Vagina (tissue), 2 donors: ENCODE results near the gene NEK4. TPM values are rescaled to one million over a fixed set of nuclear protein-coding genes. Genes with fewer than 3 reads are reported as not detected.

Experiments used
- DNase-seq, 2 donors: peaks; one replicate each; pipeline ENCODE4 v3.0.0-alpha.2; 2017; ENCODE audit errors: extremely low spot score in 2 of 2
- H3K27ac ChIP-seq: fragments of 200-600 bp; sonication (generic); one replicate; pipeline ENCODE4 v1.5.1; 2019
- H3K27me3 ChIP-seq: fragments of 200-600 bp; sonication (generic); one replicate; pipeline ENCODE4 v1.5.1; 2019
- H3K36me3 ChIP-seq, 2 donors: fragments of 200-600 bp; sonication (generic); one replicate each; pipeline ENCODE4 v1.5.1; 2017 to 2019
- H3K4me1 ChIP-seq: fragments of 200-600 bp; sonication (generic); one replicate; pipeline ENCODE4 v1.5.1; 2019
- H3K4me3 ChIP-seq, 2 donors: fragments of 200-600 bp; sonication (generic); 1 replicate in 1 of 2; 2 replicates in 1 of 2; pipeline ENCODE4 v1.5.1; 2016 to 2019
- H3K9me3 ChIP-seq: fragments of 200-600 bp; sonication (generic); one replicate; pipeline ENCODE4 v1.5.1; 2019
- POLR2A ChIP-seq, 2 donors: fragments of 450-650 bp; IDR thresholded peaks; one replicate each; pipeline ENCODE4 v1.6.1; 2017; ENCODE audit warnings: antibody characterized with exemption in 2 of 2, mild to moderate bottlenecking in 2 of 2, moderate library complexity in 2 of 2
- POLR2AphosphoS5 ChIP-seq, 2 donors: sonication (generic); formaldehyde crosslinking; IDR thresholded peaks; one replicate each; pipeline ENCODE4 v1.9.0; 2017; ENCODE audit warnings: antibody characterized with exemption in 2 of 2, mild to moderate bottlenecking in 2 of 2, low read depth in 1 of 2; ENCODE audit not compliant: insufficient read depth in 1 of 2
- intact Hi-C: fragments of 100-400 bp; cut with DNase I; formaldehyde crosslinking; loops from one replicate; pipeline ENCODE4 v1.15.1; 2023
- total RNA-seq: library from RNA; depleted of rRNA; stranded (reverse); fragments of >200 nt; gene quantifications from one replicate; pipeline ENCODE4 v1.2.3, GENCODE V29; 2016
- TF ChIP-seq, protein P1 (sequence below), 3 experiments: fragments of 450-650 bp in 2 of 3; fragments of 200-600 bp in 1 of 3; sonication (generic) in 1 of 3; IDR thresholded peaks; one replicate each; pipeline ENCODE4 v1.5.1; 2017 to 2019; ENCODE audit warnings: antibody characterized with exemption in 3 of 3, mild to moderate bottlenecking in 2 of 3, moderate library complexity in 2 of 3

Gene NEK4
- total RNA-seq, 1 donor from 2014 or later = 53.0 TPM

DNA sequence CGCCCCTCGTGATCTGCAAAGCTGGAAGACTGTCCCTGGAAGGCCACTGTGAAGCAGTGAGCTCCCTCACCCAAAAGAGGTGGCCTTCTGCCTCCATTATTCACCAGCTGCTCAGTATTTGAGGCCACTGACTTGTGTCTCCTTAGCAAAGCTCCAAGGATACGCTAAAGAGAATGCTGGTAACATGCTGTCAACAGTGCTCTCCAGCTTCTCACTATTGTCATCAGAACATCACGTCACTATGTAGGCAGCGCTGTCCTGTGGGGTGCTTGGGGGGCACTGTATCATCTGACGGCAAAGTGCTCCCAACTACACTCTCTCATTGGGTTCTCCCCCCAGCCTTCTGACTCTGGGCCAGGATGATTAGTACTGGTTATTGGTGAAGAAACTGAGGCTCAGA lies 45.5 kb upstream of the NEK4 start:
- Histone ChIP-seq H3K4me1 (no peaks in the 10 kb centered on the region), H3K36me3 (no peaks in the 10 kb centered on the region), H3K9me3 (no peaks in the 10 kb centered on the region), H3K27me3 (no peaks in the 10 kb centered on the region), H3K27ac (no peak overlapping the region), H3K4me3 (no peak overlapping the region)
- intact Hi-C loops = no loop called here
- no peak for TF ChIP-seq POLR2A (IDR thresholded peaks at IDR 0.05)
- TF ChIP-seq POLR2AphosphoS5 (IDR thresholded peaks at IDR 0.05; ENCODE audit: insufficient read depth in 1 of 2, low read depth in 1 of 2) = no peak
- TF ChIP-seq, protein P1, sequence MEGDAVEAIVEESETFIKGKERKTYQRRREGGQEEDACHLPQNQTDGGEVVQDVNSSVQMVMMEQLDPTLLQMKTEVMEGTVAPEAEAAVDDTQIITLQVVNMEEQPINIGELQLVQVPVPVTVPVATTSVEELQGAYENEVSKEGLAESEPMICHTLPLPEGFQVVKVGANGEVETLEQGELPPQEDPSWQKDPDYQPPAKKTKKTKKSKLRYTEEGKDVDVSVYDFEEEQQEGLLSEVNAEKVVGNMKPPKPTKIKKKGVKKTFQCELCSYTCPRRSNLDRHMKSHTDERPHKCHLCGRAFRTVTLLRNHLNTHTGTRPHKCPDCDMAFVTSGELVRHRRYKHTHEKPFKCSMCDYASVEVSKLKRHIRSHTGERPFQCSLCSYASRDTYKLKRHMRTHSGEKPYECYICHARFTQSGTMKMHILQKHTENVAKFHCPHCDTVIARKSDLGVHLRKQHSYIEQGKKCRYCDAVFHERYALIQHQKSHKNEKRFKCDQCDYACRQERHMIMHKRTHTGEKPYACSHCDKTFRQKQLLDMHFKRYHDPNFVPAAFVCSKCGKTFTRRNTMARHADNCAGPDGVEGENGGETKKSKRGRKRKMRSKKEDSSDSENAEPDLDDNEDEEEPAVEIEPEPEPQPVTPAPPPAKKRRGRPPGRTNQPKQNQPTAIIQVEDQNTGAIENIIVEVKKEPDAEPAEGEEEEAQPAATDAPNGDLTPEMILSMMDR (IDR thresholded peaks at IDR 0.05) = no peak
- no peak for DNase-seq

DNA sequence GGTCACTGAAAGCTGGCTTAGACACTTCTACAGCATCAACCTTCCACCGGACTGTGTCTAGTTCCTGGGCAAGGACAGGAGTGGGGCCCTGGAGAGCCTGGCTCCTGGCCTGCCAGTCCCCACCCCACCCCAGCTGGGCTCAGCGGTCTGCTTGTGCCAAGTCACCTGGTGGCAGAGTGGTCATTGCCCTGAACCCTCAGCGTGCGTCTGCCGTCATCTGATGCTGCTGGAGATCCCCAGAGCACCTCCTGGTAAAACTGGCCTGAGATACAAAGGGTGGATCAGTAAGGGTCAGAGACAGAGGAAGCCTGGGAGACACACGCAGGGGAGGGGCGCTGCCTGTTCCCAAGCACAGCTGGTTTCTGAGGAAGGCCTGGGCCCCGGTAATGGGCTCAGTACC lies 43.1 kb upstream of the NEK4 start:
- TF ChIP-seq, protein P1 (IDR thresholded peaks at IDR 0.05) = no peak
- no peak for TF ChIP-seq POLR2A (IDR thresholded peaks at IDR 0.05)
- TF ChIP-seq POLR2AphosphoS5 (IDR thresholded peaks at IDR 0.05; ENCODE audit: insufficient read depth in 1 of 2, low read depth in 1 of 2) = no peak
- H3K4me3 ChIP-seq = no peak overlapping the region
- H3K4me1 ChIP-seq = no peaks in the 10 kb centered on the region
- intact Hi-C loops = no loop called here
- no peaks in the 10 kb centered on the region for H3K36me3 ChIP-seq
- no peak overlapping the region for H3K27ac ChIP-seq
- no peaks in the 10 kb centered on the region for H3K27me3 ChIP-seq
- DNase-seq = no peak
- no peaks in the 10 kb centered on the region for H3K9me3 ChIP-seq

DNA sequence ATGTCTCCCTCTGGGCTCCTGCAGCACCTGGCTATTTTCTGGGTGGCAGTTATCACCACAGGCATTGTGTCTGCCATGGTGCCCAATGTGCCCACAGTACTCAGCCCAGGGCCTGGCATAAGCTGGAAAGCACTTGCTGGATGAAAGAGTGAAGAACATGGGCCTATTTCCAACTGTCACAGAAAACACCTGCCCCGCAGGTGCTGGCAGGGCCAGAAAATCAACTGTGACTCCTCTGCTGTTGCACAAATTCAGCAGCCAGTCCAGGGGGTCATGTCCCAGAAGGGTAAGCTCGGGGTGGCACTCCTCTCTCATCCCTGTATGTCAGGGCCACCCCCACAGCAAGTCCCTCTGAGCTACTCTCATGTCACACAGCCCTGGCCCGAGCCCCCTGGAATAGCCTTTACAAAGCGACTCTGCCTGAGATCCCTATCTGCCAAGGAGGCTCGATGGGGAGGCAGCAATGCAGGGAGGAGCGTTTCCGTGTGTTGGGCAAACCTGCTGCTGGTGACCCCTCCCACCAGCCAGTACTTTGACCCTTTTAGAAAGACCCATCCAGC lies 40.8 kb upstream of the NEK4 start:
- H3K36me3 ChIP-seq = no peaks in the 10 kb centered on the region
- no peaks in the 10 kb centered on the region for H3K27me3 ChIP-seq
- H3K4me3 ChIP-seq = no peak overlapping the region
- H3K9me3 ChIP-seq = no peaks in the 10 kb centered on the region
- no peaks in the 10 kb centered on the region for H3K4me1 ChIP-seq
- no peak for DNase-seq
- no peak overlapping the region for H3K27ac ChIP-seq
- TF ChIP-seq POLR2A (IDR thresholded peaks at IDR 0.05) = no peak
- no peak for TF ChIP-seq POLR2AphosphoS5 (IDR thresholded peaks at IDR 0.05; ENCODE audit: insufficient read depth in 1 of 2, low read depth in 1 of 2)
- TF ChIP-seq, protein P1 (IDR thresholded peaks at IDR 0.05) = no peak
- intact Hi-C loops = no loop called here

DNA sequence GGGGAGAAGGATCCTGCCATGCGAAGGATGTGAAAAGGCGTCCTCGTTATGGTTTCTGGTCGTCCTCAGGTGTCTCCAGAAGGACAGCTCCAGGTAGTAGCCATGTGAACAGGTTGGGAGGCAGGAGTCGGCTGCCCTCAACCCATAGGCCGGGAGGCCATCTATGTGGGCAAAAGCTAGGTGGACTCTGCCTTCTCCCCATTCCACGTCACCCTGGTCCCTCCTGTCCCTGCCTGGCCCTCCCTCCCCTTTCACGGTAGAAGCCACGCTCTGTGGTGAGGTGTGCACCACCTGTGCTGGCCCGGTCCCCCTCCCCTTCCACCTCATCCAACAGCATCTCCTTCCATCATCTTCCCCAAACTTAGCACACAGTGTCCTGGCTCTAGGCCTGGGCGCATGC lies 40.2 kb upstream of the NEK4 start:
- Histone ChIP-seq H3K4me3 (no peak overlapping the region), H3K27me3 (no peaks in the 10 kb centered on the region), H3K4me1 (no peaks in the 10 kb centered on the region), H3K9me3 (no peaks in the 10 kb centered on the region), H3K27ac (no peak overlapping the region), H3K36me3 (no peaks in the 10 kb centered on the region)
- TF ChIP-seq POLR2A (IDR thresholded peaks at IDR 0.05) (no peak), POLR2AphosphoS5 (IDR thresholded peaks at IDR 0.05; ENCODE audit: insufficient read depth in 1 of 2, low read depth in 1 of 2) (no peak)
- TF ChIP-seq, protein P1 (IDR thresholded peaks at IDR 0.05) = no peak
- no peak for DNase-seq
- intact Hi-C loops = no loop called here

DNA sequence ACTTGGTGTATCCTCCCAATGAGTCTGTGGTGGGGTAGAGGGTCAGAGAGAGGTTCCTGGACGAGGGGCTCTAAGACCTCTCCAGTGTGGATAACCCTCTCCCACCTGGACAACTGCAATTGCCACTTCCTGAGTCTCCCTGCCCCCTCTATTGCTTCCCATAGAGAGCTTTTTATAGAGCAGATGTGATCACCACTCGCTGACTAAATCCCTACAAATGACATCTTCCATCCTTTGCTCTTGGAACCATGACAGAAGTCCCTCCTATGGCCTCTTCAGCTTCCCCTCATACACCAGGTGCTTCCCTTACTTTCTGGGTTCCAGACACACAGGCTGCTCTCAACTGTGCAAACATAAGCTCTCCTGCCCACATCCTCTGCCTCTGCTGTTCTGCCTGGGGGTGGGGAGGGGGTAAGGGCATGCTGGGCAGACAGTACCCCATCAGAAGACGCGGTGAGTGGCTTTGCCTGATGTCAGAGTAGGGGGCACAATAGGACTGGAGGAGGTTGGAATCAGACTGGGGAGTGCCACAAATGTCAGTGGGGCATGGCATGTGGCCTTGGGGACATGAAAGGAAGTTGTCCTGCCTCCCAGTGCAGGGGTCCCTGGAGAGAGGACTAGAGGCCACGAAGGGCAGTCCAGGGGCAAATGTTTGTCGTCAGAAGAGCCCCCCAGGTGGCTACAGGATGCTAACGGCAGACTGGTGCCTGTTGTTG lies 39.1 kb upstream of the NEK4 start:
- no peak for TF ChIP-seq POLR2A (IDR thresholded peaks at IDR 0.05)
- no peak for TF ChIP-seq POLR2AphosphoS5 (IDR thresholded peaks at IDR 0.05; ENCODE audit: insufficient read depth in 1 of 2, low read depth in 1 of 2)
- TF ChIP-seq, protein P1 (IDR thresholded peaks at IDR 0.05) = no peak
- Histone ChIP-seq H3K4me1 (no peaks in the 10 kb centered on the region), H3K27ac (no peak overlapping the region), H3K27me3 (no peaks in the 10 kb centered on the region), H3K4me3 (no peak overlapping the region), H3K36me3 (no peaks in the 10 kb centered on the region), H3K9me3 (no peaks in the 10 kb centered on the region)
- DNase-seq = no peak
- intact Hi-C loops = loop anchor here (5.0 kb wide), 1 partner anchor 717 kb away; no protein-coding TSS in a partner anchor
